Choroid plexus epithelial cell (primary cell): ENCODE data around the gene CARD19.

ENCODE experiments used
- DNase-seq: peaks from one replicate; pipeline ENCODE4 v3.0.0-alpha.2; 2010; ENCODE audit warnings: low read depth
- H3K4me3 ChIP-seq: 2 replicates; pipeline ENCODE4 v1.5.1; 2011; ENCODE audit warnings: low read depth, mild to moderate bottlenecking, control low read depth, low read length, moderate library complexity
- TF ChIP-seq, protein P1 (sequence below): conservative IDR thresholded peaks from 2 replicates; pipeline ENCODE4 v1.5.1; 2011; ENCODE audit warnings: low read depth, mild to moderate bottlenecking, control low read depth, inconsistent platforms, low read length, moderate library complexity

The CARD19 gene, protein sequence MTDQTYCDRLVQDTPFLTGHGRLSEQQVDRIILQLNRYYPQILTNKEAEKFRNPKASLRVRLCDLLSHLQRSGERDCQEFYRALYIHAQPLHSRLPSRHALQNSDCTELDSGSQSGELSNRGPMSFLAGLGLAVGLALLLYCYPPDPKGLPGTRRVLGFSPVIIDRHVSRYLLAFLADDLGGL

DNA sequence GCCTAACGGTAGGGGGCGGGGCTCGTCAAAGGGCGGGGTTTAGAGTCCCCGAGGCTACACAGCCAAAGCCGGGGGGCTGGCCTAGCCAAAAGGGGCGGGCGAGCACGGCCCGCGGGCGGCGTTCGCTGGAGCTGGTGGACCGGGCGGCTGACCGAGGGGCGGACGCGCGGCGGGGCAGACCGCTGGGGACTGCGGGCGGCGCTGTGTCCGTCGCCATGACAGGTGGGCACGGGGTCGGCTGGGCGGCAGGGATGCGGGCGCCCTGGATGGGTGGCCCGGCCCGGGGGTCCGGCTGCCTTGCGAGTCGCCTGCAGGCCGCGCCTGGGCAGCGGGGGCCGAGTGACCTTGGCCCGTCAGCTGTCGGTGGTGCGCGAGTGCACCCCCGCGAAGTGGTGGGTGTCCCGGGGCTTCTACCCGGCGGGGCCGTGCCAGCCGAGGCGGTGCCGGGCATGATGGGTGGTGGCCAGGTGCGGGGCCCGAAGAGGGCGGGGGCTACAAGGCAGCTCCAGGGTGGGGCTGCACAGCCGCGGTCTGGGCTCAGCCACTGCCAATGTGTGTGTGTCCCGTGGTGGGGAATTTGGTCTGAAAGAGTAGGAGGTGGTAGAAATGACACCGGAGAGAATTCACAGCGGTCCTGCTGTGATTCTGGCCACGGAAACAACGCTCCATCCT, at the start of gene CARD19:
TSS of gene CARD19 (plus strand) at position 87 of the 672 bp plus-strand sequence. CDS start at position 216, 129 bp downstream.
- TF ChIP-seq, protein P1, sequence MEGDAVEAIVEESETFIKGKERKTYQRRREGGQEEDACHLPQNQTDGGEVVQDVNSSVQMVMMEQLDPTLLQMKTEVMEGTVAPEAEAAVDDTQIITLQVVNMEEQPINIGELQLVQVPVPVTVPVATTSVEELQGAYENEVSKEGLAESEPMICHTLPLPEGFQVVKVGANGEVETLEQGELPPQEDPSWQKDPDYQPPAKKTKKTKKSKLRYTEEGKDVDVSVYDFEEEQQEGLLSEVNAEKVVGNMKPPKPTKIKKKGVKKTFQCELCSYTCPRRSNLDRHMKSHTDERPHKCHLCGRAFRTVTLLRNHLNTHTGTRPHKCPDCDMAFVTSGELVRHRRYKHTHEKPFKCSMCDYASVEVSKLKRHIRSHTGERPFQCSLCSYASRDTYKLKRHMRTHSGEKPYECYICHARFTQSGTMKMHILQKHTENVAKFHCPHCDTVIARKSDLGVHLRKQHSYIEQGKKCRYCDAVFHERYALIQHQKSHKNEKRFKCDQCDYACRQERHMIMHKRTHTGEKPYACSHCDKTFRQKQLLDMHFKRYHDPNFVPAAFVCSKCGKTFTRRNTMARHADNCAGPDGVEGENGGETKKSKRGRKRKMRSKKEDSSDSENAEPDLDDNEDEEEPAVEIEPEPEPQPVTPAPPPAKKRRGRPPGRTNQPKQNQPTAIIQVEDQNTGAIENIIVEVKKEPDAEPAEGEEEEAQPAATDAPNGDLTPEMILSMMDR = no peak
- peak; percentile 40 for DNase-seq
- H3K4me3 ChIP-seq = peak within 1 kb of the TSS; percentile 84

DNA sequence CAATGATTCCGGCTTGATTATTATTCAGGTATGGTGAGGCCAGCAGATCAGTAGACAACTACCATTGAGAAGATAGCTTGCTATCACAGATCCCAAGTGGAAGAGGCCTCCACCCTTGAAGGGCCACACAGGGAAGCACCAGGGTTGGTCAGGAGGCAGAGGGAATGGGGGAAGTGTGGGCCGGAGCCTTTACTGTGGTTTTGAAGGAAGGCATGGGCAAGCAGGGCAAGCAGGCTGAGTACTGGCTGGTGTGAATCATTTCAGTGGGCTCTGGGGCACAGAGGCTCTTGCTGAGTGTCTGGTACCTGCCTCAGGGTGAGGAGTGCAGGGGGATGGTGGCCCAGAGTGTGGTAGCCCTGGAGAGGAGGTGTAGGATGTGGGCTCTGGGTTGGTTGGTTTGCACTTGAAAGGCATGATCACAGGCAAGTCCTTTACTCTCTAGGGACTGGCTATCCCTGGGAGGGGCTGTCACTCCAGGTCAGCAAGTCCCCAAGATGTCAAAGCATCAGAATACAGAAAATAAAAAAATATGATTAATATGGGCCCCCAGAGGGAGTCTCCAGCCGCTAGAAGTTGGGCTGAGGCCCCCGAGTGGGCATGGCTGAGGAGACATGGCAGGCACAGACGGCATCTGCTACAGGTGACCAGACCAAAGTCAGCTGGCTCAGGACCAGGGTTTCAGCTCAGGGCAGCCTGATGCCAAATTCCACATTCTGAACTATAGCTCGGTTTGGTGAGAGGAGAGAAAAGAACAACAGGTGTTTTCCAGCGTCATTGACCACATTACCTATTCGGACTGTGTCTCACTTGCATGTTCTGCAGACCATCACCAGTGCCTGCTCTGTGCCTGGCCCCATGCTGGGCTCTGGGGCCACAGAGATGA, 47.2 kb upstream of the CARD19 start:
- H3K4me3 ChIP-seq = no peak overlapping the region
- TF ChIP-seq, protein P1 = no peak
- no peak for DNase-seq

DNA sequence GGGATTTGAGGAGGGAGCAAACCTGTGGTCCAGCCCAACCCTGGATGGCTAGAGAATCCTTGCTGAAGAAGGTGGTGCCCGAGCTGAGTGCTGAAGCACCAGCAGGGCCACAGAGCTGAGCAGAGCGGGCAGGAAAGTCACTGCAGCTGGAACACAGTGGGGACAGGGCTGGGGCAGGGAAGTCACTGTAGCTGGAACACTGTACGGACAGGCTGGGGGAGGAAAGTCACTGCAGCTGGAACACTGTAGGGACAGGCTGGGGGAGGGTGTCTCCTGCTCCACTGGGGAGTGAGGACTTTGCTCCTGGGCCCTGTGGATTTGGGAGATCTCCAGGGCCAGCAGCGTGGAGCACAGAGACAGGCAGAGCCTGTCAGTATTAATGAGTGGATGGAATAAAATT, 46.5 kb upstream of the CARD19 start:
- H3K4me3 ChIP-seq = no peak overlapping the region
- no peak for DNase-seq
- TF ChIP-seq, protein P1 = no peak

DNA sequence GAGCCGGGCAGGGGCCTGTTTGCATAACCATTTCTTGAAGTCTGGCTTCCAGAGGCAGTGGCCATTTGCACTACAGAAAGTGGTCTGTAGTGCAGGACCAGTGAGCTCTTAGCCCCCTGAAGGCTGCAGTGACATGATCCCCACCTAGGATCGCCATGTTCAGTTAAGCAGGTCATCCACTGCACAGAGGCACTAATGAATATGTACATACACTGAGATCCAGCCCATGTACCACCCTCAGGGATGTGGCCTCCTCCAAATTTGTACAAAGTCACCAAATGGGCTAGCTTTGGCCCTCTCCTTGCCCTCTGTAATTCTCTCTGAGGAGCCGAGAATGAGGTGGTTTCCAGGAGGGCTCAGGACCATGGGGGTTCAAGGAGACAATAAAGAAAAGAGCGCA, 45.8 kb upstream of the CARD19 start:
- DNase-seq = no peak
- H3K4me3 ChIP-seq = no peak overlapping the region
- TF ChIP-seq, protein P1 = no peak

DNA sequence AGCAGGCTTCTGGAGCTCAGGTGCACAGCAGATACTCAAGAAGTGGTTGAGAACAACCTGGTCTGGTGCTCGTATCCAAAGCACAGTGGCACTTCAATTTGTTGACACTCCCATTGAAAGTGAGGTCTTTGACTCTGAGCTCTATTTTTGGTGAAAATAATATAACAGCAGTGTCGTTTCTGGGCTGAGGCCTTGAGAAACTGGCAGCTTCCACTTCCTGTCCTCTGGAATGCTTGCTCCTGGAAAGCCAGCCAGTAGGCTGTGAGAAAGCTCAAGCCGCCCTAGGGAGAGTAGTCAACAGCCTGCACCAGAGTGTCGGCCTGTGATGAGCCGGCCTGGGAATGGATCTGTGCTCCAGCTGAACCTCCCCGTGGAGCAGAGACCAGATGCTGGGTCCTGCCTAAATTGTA, 44.3 kb upstream of the CARD19 start:
- TF ChIP-seq, protein P1 = no peak
- no peak overlapping the region for H3K4me3 ChIP-seq
- DNase-seq = peak; percentile 40

DNA sequence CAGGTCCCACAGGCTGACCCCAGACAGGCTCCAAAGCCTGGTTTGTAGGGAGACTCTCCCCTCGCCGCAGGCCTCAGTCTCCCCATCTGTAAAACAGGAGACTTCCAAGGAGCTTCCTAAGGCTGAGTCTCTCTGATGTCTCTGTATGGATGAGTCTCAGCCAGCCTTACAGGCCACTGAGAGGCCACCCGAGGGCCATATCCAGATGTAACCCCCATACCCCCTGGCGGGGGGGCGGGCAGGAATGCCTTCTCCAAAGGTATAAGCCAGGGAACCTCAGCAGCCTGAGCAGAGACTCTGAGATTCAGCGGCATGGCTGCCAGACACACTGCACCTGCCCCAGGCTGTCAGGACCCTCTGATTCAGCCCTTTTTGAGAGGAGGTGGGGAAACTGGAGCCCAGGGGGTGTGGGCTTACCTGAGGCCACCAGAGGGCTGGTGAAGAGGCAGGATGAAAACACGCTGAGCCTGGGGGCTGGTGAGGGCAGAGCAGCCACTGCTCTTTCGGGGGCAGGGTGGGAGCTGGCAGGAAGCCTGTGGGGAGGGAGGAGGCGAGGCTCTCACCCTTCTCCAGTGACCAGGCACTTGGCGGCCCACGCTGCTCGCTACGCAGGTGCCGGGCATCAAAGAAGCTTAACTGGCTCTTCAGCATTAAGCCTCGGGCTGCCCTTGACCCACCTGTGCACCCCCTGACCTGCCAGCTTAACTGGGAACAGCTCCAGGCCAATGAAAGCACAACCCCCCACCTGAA, 43.1 kb upstream of the CARD19 start:
- no peak for DNase-seq
- TF ChIP-seq, protein P1 = no peak
- no peak overlapping the region for H3K4me3 ChIP-seq
